HG02943 (cell line): Measurements from ENCODE around the gene MDK.

Experiments used
- ATAC-seq: cut with Tn5 transposase; IDR thresholded peaks from one replicate; pipeline ENCODE4 v1.9.1; 2021; ENCODE audit warnings: mild to moderate bottlenecking, low read depth, moderate library complexity; ENCODE audit not compliant: unreplicated experiment

The MDK gene

GRCh38 chr11:46381048-46381818, at the start of gene MDK:
TSS of gene MDK (plus strand) at chr11:46381669. CDS start at chr11:46382058, 389 bp downstream.
- ATAC-seq, result no peak

GRCh38 chr11:46332093-46332567, 49.3 kb upstream of the MDK start:
- ATAC-seq, result no peak

GRCh38 chr11:46332568-46333393, 48.7 kb upstream of the MDK start:
- no peak for ATAC-seq

GRCh38 chr11:46333394-46333947, 48.0 kb upstream of the MDK start:
- ATAC-seq, result no peak

- ATAC-seq, result no peak
Measured at GRCh38 chr11:46334211-46334610, 47.3 kb upstream of the MDK start.

GRCh38 chr11:46335271-46335670, 46.2 kb upstream of the MDK start:
- no peak for ATAC-seq

GRCh38 chr11:46335890-46336562, 45.4 kb upstream of the MDK start:
- ATAC-seq, result no peak

GRCh38 chr11:46336563-46337180, 44.8 kb upstream of the MDK start:
- ATAC-seq, result no peak

- ATAC-seq, result no peak
Measured at GRCh38 chr11:46337626-46338345, 43.7 kb upstream of the MDK start.

- ATAC-seq, result no peak
Measured at GRCh38 chr11:46338636-46338987, 42.9 kb upstream of the MDK start.

- no peak for ATAC-seq
Measured at GRCh38 chr11:46338988-46339666, 42.3 kb upstream of the MDK start.

GRCh38 chr11:46339816-46340215, 41.7 kb upstream of the MDK start:
- no peak for ATAC-seq

GRCh38 chr11:46341454-46341853, 40.0 kb upstream of the MDK start:
- ATAC-seq, result no peak

GRCh38 chr11:46342239-46342638, 39.2 kb upstream of the MDK start:
- no peak for ATAC-seq

GRCh38 chr11:46343520-46343919, 37.9 kb upstream of the MDK start:
- ATAC-seq, result no peak

GRCh38 chr11:46345131-46345597, 36.3 kb upstream of the MDK start:
- no peak for ATAC-seq

- ATAC-seq, result no peak
Measured at GRCh38 chr11:46345881-46346484, 35.5 kb upstream of the MDK start.

- peak; percentile 57 for ATAC-seq
Measured at GRCh38 chr11:46346886-46347636, 34.4 kb upstream of the MDK start, which contains the start of gene DGKZ. TSS of gene DGKZ (plus strand) at chr11:46347463. CDS start at chr11:46347660, 197 bp downstream.
